GM18505 (cell line): ENCODE measurements around the gene SLC22A2.
"Not testable (repeated sequence)": the region's sequence is repeated elsewhere in the genome, so short reads cannot be mapped to it uniquely, and the experiment has no call there.

Experiments used
- ATAC-seq: cut with Tn5 transposase; IDR thresholded peaks from one replicate; pipeline ENCODE4 v1.9.1; 2021; ENCODE audit not compliant: unreplicated experiment
- POLR2A ChIP-seq: IDR thresholded peaks from 4 replicates; pipeline ENCODE4 v1.6.1; 2011; ENCODE audit warnings: borderline replicate concordance; ENCODE audit not compliant: insufficient read depth, insufficient read length; ENCODE audit errors: extremely low read depth

The SLC22A2 gene

GRCh38 chr6:160258346-160259142 lies at the start of gene SLC22A2:
TSS of gene SLC22A2 (minus strand) at chr6:160258821. CDS start at chr6:160258757, 64 bp downstream.
- TF ChIP-seq POLR2A: no peak
- ATAC-seq: no peak

GRCh38 chr6:160305926-160306713 lies 47.5 kb upstream of the SLC22A2 start:
- TF ChIP-seq POLR2A: no peak
- ATAC-seq: no peak

- TF ChIP-seq POLR2A: no peak
- ATAC-seq: no peak
Measured at GRCh38 chr6:160303806-160304205, 45.2 kb upstream of the SLC22A2 start.

- not testable (repeated sequence) for ATAC-seq
Measured at GRCh38 chr6:160302431-160303082, 43.9 kb upstream of the SLC22A2 start.

- no peak for TF ChIP-seq POLR2A
- no peak for ATAC-seq
Measured at GRCh38 chr6:160301339-160301738, 42.7 kb upstream of the SLC22A2 start.

GRCh38 chr6:160300076-160300695 lies 41.6 kb upstream of the SLC22A2 start:
- ATAC-seq: no peak
- no peak for TF ChIP-seq POLR2A

- TF ChIP-seq POLR2A: no peak
- ATAC-seq: no peak
Measured at GRCh38 chr6:160299559-160299958, 40.9 kb upstream of the SLC22A2 start.

GRCh38 chr6:160298121-160298520 lies 39.5 kb upstream of the SLC22A2 start:
- no peak for ATAC-seq
- TF ChIP-seq POLR2A: no peak

GRCh38 chr6:160297310-160297709 lies 38.7 kb upstream of the SLC22A2 start:
- ATAC-seq: no peak
- TF ChIP-seq POLR2A: no peak

- TF ChIP-seq POLR2A: no peak
- ATAC-seq: no peak
Measured at GRCh38 chr6:160293844-160294243, 35.2 kb upstream of the SLC22A2 start.

GRCh38 chr6:160285541-160286105 lies 27.0 kb upstream of the SLC22A2 start:
- TF ChIP-seq POLR2A: no peak
- no peak for ATAC-seq

GRCh38 chr6:160284575-160284974 lies 26.0 kb upstream of the SLC22A2 start:
- ATAC-seq: no peak
- no peak for TF ChIP-seq POLR2A

- ATAC-seq: no peak
- TF ChIP-seq POLR2A: no peak
Measured at GRCh38 chr6:160282444-160282843, 23.8 kb upstream of the SLC22A2 start.
